T-helper 22 cell (primary cell): ENCODE measurements around the gene ADCY1.

ENCODE experiments used
- DNase-seq: peaks from one replicate; pipeline ENCODE4 v3.0.0-alpha.2; 2020; ENCODE audit warnings: low read depth

The ADCY1 gene

GRCh38 chr7:45690762-45691150 is 116.6 kb downstream of the ADCY1 start:
- no peak for DNase-seq

DNA sequence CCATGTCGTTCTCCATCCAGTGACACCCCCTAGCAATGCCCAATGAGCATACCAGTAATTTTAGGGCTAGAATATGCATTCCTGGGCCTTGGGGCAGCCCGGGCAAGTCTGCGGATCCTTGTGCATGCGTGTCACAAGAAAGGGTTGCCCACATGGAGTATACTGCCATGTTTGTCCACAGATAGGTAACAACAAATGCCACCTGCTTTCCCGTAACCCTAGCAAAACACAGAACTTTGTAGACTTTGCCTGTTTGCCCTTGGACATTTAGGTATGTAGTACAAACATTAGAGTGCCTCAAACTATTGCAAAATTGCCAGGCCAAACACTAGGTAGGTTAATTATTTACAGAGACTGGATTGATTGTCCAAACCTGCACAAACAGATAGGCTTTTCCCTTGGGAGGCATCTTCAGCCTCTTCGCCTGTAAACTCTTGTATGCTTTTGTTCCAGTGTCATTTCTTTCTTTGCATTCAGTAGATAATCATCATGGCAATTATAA is 117.0 kb downstream of the ADCY1 start:
- DNase-seq, result no peak

DNA sequence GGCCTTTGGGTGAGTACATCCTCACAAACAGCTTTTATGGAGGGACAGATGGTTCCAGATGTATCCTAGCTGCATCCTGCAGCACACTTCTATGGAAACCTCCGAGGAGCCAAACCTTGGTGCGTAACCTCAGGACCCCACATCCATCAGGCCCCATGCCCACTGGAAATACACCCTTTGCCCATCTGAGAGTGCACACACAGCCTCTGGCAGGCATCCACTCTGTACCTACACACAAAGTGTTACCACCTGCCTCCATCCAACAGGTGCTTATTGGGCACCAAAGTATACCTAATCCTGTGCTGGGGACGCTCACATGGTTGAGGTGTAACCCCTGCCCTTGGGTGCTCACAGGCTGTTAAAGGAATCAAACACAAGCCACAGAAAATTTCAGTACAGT is 117.9 kb downstream of the ADCY1 start:
- DNase-seq, result no peak

DNA sequence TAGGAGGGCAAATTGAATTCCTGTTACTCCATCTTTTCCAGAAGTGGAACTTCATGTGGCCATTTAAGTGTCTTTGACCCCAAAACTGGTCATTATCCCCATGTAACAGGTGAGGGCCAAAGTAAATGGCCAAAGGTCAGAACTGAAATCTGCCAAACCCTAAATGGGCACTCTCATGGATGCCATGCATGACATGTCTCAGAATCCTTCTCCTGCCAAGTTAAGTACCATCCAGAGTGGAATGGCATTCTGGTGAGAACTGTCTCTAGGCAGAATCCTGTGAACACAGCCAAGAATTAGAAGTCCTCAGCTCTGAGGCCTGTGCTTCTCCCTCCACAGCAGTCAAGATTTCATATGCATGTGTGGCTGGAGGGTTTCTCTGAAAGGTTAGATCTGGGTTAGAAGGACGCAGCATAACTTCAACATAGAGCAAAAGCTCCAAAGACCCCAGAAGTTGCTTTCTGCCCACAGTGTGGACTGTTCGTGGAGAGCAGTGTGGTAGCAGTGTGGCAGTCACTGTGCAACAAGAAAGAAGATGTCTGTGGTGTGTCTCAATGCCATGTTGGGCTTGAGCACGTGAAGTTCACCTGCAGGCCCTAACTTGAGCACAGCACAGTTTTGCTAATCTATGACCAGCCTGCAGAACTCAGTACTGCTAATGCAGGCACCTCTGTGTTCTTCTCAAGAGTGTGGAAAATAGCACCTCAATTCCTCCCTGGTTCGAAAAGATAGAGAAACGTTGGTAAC is 121.3 kb downstream of the ADCY1 start:
- DNase-seq, result no peak

DNA sequence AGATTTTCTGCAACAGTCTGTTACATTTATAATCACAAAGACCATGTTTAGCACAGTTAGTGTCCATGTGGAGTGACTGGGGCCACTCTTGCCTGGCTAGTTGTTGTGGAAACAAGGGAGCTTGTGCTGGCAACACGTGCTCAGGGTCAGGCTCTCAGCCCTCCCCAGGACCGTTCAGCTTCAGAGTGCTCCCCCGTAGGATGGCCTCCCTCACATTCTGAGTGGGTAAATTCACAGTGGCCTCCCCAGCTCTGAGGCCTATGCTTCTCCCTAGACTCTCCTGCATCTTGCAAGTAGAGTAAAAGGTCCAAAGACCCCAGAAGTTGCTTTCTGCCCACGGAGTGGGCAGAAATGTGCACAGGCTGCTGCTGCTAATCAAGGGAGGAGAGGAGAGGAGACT is 122.3 kb downstream of the ADCY1 start:
- DNase-seq, result no peak

DNA sequence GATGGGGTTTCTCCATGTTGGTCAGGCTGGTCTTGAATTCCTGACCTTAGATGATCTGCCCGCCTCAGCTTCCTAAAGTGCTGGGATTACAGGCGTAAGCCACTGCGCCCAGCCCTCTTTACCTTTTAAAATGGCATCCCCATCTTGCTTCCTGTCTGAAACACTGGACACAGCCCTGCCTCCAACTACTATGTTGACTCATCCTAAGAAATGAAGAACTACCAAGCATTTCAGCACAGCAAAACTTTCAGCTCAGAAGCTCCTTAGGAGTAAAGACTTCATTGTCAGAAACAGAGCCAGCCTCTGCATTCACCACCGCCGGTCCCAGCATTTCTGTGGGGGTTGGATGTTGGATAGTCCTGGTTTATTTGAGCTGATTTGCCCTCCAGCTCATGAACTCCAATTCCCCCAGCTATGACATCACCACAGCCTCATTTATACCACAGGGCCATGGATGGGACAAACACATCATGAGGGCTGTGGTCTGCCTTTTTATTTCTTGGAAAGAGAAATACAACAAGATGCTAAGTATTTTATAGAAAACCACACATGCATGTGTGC is 123.5 kb downstream of the ADCY1 start:
- DNase-seq, result no peak

DNA sequence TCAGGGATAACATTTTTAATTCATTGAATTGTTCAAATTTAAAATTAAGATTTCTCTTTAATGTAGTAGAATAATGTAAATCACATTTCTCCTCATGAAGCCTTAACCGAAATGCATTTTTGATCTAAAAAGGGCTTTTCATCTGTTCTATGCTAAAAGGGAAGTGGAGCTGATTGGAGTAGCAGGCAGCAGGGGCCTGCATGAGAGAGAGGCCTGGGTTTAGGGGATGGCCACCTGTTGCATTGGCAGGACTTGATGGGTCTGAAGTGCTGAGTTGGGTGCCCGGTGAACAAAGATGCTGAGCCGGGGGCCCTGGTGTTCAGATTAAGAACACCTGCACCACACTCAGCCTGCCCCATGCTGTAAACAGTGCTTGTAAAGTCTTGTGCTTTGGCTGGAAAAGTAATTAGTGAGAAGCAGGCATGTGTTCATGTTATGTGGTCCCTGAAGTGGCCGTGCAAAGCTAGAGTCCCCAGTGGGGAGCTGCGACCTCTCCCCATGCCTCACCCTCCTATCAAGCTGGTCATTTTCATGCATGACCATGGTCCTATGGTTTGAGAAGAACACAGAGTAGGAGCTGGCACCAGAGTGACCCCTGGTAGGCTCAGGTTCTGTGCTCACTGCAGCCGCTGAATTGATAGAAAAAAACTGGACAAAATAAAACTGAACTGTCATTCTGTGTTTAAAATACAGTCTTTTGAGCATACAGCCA is 124.3 kb downstream of the ADCY1 start:
- DNase-seq, result no peak

GRCh38 chr7:45699015-45699309 is 124.8 kb downstream of the ADCY1 start:
- DNase-seq, result no peak

DNA sequence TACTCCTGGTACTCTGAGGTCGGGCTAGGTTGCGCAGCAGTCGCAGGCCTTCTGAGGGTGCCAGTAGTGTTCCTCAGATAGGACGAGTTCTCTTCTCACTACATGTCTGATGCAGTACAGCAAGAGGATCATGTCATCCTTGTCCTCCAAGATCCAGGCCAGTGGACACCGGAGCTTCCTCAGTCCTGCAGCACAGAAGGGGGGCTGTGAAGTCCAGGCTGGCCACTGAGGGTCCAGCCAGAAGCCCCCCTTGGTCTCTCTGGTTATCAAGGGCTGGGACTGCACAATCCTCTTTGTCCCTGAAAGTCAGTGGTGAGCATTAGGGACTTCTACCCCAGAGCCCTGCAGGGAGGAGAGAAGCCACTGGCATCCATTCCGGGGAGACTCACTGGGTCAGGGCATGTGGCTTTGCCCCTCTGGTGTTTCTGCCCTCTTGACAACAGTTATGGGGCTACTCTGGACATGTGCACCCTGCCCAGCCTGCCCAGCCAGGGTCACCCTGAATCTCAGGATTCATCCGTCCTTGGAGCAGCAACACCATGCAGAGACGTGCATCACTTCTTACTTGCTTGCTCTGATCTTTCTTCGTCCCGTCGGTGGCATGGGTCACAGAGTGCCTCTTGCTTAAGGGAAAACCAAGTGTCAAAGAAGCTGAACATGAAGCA is 125.7 kb downstream of the ADCY1 start:
- no peak for DNase-seq

GRCh38 chr7:45700556-45700955 is 126.4 kb downstream of the ADCY1 start:
- DNase-seq, result no peak

- DNase-seq, result no peak
Measured at GRCh38 chr7:45701701-45702510, 127.7 kb downstream of the ADCY1 start.

GRCh38 chr7:45702751-45703150 is 128.6 kb downstream of the ADCY1 start:
- no peak for DNase-seq

DNA sequence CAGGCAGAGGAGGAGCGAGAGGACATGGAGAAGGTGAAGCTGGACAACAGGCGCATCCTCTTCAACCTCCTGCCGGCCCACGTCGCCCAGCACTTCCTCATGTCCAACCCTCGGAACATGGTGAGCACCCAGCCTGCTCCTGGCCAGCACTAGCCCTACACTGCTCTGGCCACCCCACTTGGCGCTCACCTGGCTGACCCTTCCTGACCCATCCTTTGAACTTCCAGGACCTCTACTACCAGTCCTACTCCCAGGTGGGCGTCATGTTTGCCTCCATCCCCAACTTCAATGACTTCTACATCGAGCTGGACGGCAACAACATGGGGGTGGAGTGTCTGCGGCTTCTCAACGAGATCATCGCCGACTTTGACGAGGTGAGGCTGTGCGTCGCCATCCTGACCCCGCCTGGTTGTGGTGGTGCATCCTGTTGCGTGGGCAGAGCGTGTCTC is 129.2 kb downstream of the ADCY1 start:
- no peak for DNase-seq

GRCh38 chr7:45703911-45704682 is 129.9 kb downstream of the ADCY1 start:
- no peak for DNase-seq

GRCh38 chr7:45704683-45705016 is 130.5 kb downstream of the ADCY1 start:
- no peak for DNase-seq

- DNase-seq, result no peak
Measured at GRCh38 chr7:45708046-45708950, 134.1 kb downstream of the ADCY1 start.

DNA sequence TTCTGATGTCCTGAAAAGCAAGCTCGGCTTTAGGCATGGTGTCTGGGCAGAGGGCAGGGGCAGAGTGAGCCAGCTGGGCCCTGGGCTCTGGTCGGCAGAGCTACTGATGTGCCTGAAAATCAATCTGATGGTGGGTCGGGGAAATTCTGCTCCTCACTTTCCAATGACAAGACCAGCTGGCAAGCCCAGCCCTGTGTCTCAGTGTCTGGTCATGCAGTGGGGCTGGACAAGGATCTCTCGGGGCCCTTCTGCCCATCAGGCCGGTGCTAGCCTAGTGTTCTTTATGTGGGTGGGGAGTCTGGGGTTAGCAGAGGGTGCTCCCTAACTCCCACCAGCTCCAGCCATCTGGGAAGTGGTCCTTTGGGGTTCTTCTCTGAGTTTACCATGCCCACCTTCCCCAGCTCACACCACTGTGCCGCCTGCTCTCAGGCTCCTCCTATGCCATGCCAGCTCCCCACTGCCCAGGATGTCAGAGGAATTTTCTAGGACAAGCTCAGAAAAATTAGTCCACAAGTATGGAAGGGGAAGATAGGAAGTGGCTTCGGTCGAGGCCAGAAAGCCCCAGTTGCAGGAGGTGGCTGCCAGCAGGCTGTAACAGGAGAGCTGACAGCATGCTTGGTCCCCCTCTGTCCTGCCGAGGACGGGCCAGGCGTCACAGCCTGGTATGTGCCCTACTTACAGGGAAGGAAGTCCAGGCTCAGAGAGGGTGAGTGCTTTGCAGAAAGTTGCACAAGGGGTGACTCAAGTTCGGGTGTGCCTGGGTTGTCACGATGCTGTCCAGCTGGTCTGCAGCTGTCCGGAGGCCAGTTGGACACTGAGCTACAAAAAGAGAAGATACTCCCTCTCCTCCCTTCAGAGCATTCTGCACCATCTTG is 135.2 kb downstream of the ADCY1 start:
- DNase-seq, result no peak

DNA sequence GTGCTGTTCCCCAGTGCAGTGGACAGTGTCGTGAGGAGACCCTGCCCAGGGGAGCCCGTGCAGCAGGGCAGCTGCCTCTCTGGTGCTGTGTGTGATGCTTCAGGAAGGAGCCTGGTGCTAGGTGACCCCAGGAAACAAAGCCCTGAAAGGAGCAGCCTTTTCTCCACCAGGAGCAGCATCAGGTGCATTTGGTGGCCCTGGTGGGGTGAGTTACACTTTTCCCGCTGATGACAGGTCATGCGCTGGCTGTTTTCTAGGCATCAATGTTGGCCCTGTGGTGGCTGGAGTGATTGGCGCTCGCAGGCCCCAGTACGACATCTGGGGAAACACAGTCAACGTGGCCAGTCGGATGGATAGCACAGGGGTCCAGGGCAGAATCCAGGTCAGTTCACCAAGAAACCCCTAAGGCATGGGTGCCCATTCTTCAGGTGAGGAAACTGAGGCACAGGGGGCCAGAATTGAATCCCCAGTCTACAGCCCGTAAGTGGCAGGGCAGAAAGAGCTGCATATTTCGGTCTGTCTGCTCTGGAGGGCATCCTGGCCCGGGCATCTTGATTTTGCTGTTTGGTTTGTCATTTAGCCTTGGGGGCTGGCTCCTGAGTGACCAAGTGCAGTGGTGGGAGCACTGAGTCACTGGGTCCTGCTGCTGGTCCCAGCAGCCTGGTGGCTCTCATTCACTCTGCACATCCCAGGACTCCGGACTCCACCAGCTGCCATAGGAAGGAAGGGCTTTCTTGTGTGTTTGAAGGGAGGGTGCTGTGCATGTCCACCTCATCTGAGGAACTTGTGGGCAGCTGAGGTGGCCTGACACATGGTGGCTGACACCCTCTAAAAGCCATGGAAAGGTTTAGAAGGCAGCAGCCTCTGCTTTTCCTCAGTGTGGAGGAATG is 136.3 kb downstream of the ADCY1 start:
- DNase-seq, result no peak
